HepG2 (cell line): ENCODE data around the gene SHISAL1. TPM values are rescaled to one million over a fixed set of nuclear protein-coding genes. Genes with fewer than 3 reads are reported as not detected.

Source experiments
- ATAC-seq: fragments of 200-7000 bp; cut with Tn5 transposase; 3 replicates; pipeline ENCODE4 v1.9.1; 2020; ENCODE audit warnings: mild to moderate bottlenecking, moderate library complexity
- BruUV-seq: library from RNA; stranded (reverse); fragments of 400-500 nt; replicated peaks from 2 replicates; lab custom pipeline; 2021; lab: Mats Ljungman, UMichigan
- CTCF ChIA-PET: fragments of 300-600 bp; formaldehyde crosslinking; extraction: SDS; loops from one replicate; lab custom pipeline; 2021; ENCODE audit warnings: low total read pairs, inconsistent platforms, low intra/inter-chr PET ratio; lab: Yijun Ruan, JAX
- POLR2A ChIA-PET: fragments of 350-600 bp; sonication (Branson Sonifier 250); formaldehyde crosslinking; loops from one replicate; lab custom pipeline; 2020; ENCODE audit warnings: antibody characterized with exemption, inconsistent platforms; lab: Yijun Ruan, JAX
- DNase-seq: peaks from one replicate; pipeline ENCODE4 v3.0.0-alpha.2; 2015; ENCODE audit warnings: low spot score
- FAIRE-seq: peaks from 3 replicates; lab custom pipeline; 2011; peaks lifted over from hg19 to GRCh38; lab: Jason Lieb, UNC
- H2AFZ ChIP-seq: one replicate; pipeline ENCODE4 v1.6.1; 2011; ENCODE audit warnings: low read length, inconsistent platforms
- H3K27ac ChIP-seq: fragments of 300-600 bp; 3 replicates; pipeline ENCODE4 v1.8.0; 2011; ENCODE audit warnings: mixed run types, mild to moderate bottlenecking, mixed read lengths, low read length, inconsistent platforms; ENCODE audit not compliant: insufficient read depth; ENCODE audit errors: extremely low read length
- H3K27me3 ChIP-seq, 2 experiments: fragments of 200-600 bp in 1 of 2; 2 replicates in 1 of 2; 3 replicates in 1 of 2; pipeline versions ENCODE4 v1.6.0 to v1.8.0; 2011; ENCODE audit warnings: low read length in 2 of 2, mild to moderate bottlenecking in 2 of 2, moderate library complexity in 2 of 2, inconsistent platforms in 1 of 2; ENCODE audit not compliant: insufficient read depth in 2 of 2, control insufficient read depth in 1 of 2
- H3K36me3 ChIP-seq, 2 experiments: fragments of 200-600 bp in 1 of 2; replicated peaks in 1 of 2; 2 replicates in 1 of 2; 3 replicates in 1 of 2; pipeline versions ENCODE4 v1.5.1 to v1.8.0; 2011; ENCODE audit warnings: low read length in 2 of 2, inconsistent platforms in 1 of 2; ENCODE audit not compliant: insufficient read depth in 2 of 2, control insufficient read depth in 1 of 2
- H3K4me1 ChIP-seq: 2 replicates; pipeline ENCODE4 v1.5.1; 2012; ENCODE audit warnings: low read length, inconsistent platforms; ENCODE audit not compliant: insufficient read depth
- H3K4me2 ChIP-seq: 2 replicates; pipeline ENCODE4 v1.6.0; 2011; ENCODE audit warnings: low read depth, low read length, inconsistent platforms
- H3K4me3 ChIP-seq, 3 experiments: fragments of 200-600 bp in 1 of 3; sonication (generic), shearing (Covaris generic) in 1 of 3; replicated peaks in 1 of 3; 2 replicates each; pipeline ENCODE4 v1.5.1; 2011 to 2016; ENCODE audit warnings: low read length in 3 of 3, inconsistent platforms in 2 of 3, low read depth in 2 of 3, mild to moderate bottlenecking in 2 of 3, control low read depth in 1 of 3, mixed read lengths in 1 of 3; ENCODE audit not compliant: insufficient read depth in 1 of 3
- H3K79me2 ChIP-seq: one replicate; pipeline ENCODE4 v1.6.1; 2011; ENCODE audit warnings: low read length, inconsistent platforms; ENCODE audit not compliant: insufficient read depth
- H3K9ac ChIP-seq: 2 replicates; pipeline ENCODE4 v1.6.0; 2011; ENCODE audit warnings: mild to moderate bottlenecking, low read depth, low read length, inconsistent platforms; ENCODE audit not compliant: insufficient read depth
- H3K9me3 ChIP-seq: 2 replicates; pipeline ENCODE4 v1.5.1; 2012; ENCODE audit warnings: mild to moderate bottlenecking, low read length
- H4K20me1 ChIP-seq: 2 replicates; pipeline ENCODE4 v1.6.0; 2011; ENCODE audit warnings: inconsistent platforms, mild to moderate bottlenecking, low read length, moderate library complexity; ENCODE audit not compliant: insufficient read depth
- ASH2L ChIP-seq: fragments of 300-600, 200-600 bp; sonication (generic); IDR thresholded peaks from 2 replicates; pipeline ENCODE4 v1.7.0; 2017; ENCODE audit warnings: low read depth, mild to moderate bottlenecking, moderate library complexity, mixed read lengths, low read length; ENCODE audit not compliant: insufficient read length
- ATF7-NPFF ChIP-seq: sonication (generic); formaldehyde crosslinking; IDR thresholded peaks from 2 replicates; pipeline ENCODE4 v1.8.1; 2023; ENCODE audit warnings: mild to moderate bottlenecking, low read depth, missing genetic modification reagents, moderate library complexity
- ATM ChIP-seq: fragments of 450-650 bp; IDR thresholded peaks from 2 replicates; pipeline ENCODE4 v1.7.1; 2017; ENCODE audit warnings: mild to moderate bottlenecking, borderline replicate concordance
- DBP ChIP-seq: sonication (generic); formaldehyde crosslinking; IDR thresholded peaks from 2 replicates; pipeline ENCODE4 v1.4.0; 2020; ENCODE audit warnings: missing genetic modification reagents; ENCODE audit errors: not compliant biosample characterization
- FOSL2 ChIP-seq: sonication (generic); formaldehyde crosslinking; IDR thresholded peaks from 2 replicates; pipeline ENCODE4 v1.4.0; 2020; ENCODE audit warnings: missing genetic modification reagents
- FOXK1 ChIP-seq: sonication (generic); formaldehyde crosslinking; IDR thresholded peaks from 2 replicates; pipeline ENCODE4 v1.4.0; 2020; ENCODE audit warnings: low read depth, missing genetic modification reagents, borderline replicate concordance
- HIVEP1 ChIP-seq: sonication (generic); formaldehyde crosslinking; IDR thresholded peaks from 2 replicates; pipeline ENCODE4 v1.4.0; 2020; ENCODE audit warnings: mild to moderate bottlenecking, missing genetic modification reagents
- SOX13 ChIP-seq, 3 experiments: fragments of 450-650 bp in 1 of 3; sonication (generic) in 1 of 3; formaldehyde crosslinking in 1 of 3; IDR thresholded peaks in 2 of 3; conservative IDR thresholded peaks in 1 of 3; 2 replicates each; pipeline versions ENCODE4 v1.5.0 to v1.6.1; 2016 to 2020; ENCODE audit warnings: antibody characterized with exemption in 1 of 3, mild to moderate bottlenecking in 1 of 3, missing compliant biosample characterization in 1 of 3, missing genetic modification reagents in 1 of 3, moderate library complexity in 1 of 3
- TAF15 ChIP-seq: fragments of 200-400 bp; formaldehyde crosslinking; IDR thresholded peaks from one replicate; pipeline ENCODE4 v1.6.1; 2018; ENCODE audit warnings: mild to moderate bottlenecking, low read depth, low read length; ENCODE audit not compliant: poor library complexity, severe bottlenecking
- ZBTB25 ChIP-seq: IDR thresholded peaks from 2 replicates; pipeline ENCODE4 v1.6.1; 2018; ENCODE audit warnings: missing genetic modification reagents
- ZNF317 ChIP-seq: sonication (generic); formaldehyde crosslinking; IDR thresholded peaks from 2 replicates; pipeline ENCODE4 v1.5.0; 2020; ENCODE audit warnings: mild to moderate bottlenecking, missing genetic modification reagents
- ZNF496 ChIP-seq: sonication (generic); formaldehyde crosslinking; IDR thresholded peaks from 2 replicates; pipeline ENCODE4 v1.8.1; 2023; ENCODE audit warnings: mild to moderate bottlenecking, moderate library complexity, missing genetic modification reagents; ENCODE audit not compliant: insufficient replicate concordance
- ZNF670 ChIP-seq: sonication (generic); formaldehyde crosslinking; IDR thresholded peaks from 2 replicates; pipeline ENCODE4 v1.8.0; 2022; ENCODE audit warnings: mild to moderate bottlenecking, missing genetic modification reagents, borderline replicate concordance
- ZNF792 ChIP-seq: IDR thresholded peaks from 2 replicates; pipeline ENCODE4 v1.6.1; 2016
- ZNF83 ChIP-seq: sonication (generic); formaldehyde crosslinking; IDR thresholded peaks from 2 replicates; pipeline ENCODE4 v1.4.0; 2020; ENCODE audit warnings: missing genetic modification reagents, mild to moderate bottlenecking, borderline replicate concordance
- WGBS: methylation state at CpG from one replicate; pipeline ENCODE4 v1.1.6; 2017; ENCODE audit warnings: low lambda C conversion rate; 5-methylcytosine and 5-hydroxymethylcytosine counted together
- in situ Hi-C: cut with HindIII; loops from 2 replicates; pipeline ENCODE4 v1.10.0; 2017; ENCODE audit warnings: low pct_unique_long_range_greater_than_20kb; ENCODE audit not compliant: extremely low pct_ligation_motif_present
- intact Hi-C: fragments of 100-400 bp; cut with micrococcal nuclease; formaldehyde crosslinking; loops from one replicate; pipeline ENCODE4 v1.10.0; 2022; ENCODE audit not compliant: unreplicated experiment
- polyA plus RNA-seq, 8 experiments: library from polyadenylated mRNA; depleted of rRNA in 3 of 8; stranded (reverse) in 7 of 8; unstranded in 1 of 8; fragments of >200 nt; fragmentation: Illumina TruSeq in 4 of 8; extraction: Trizol in 4 of 8; gene quantifications; 2 replicates each; pipeline versions ENCODE4 v1.2.1 to v1.2.3, GENCODE V29; 2011 to 2016; ENCODE audit warnings: low read depth in 4 of 8, missing spikeins in 1 of 8, mixed read lengths in 1 of 8; ENCODE audit not compliant: insufficient read depth in 1 of 8
- total RNA-seq, 5 experiments: library from RNA; depleted of rRNA; stranded (reverse); fragments of >200 nt; fragmentation: Illumina TruSeq; extraction: Trizol; gene quantifications; 2 replicates each; pipeline ENCODE4 v1.2.3, GENCODE V29; 2016; ENCODE audit warnings: low read depth in 1 of 5
- TF ChIP-seq, protein P1 (sequence below): IDR thresholded peaks from 2 replicates; pipeline ENCODE4 v1.6.1; 2012; ENCODE audit warnings: low read depth, low read length, improper control_type of control experiment

SHISAL1 gene
- total and polyA plus RNA-seq, 2 of the 13 experiments (the other 11 are each of a cell fraction or from before 2014, with no cell fraction given), result not detected

DNA sequence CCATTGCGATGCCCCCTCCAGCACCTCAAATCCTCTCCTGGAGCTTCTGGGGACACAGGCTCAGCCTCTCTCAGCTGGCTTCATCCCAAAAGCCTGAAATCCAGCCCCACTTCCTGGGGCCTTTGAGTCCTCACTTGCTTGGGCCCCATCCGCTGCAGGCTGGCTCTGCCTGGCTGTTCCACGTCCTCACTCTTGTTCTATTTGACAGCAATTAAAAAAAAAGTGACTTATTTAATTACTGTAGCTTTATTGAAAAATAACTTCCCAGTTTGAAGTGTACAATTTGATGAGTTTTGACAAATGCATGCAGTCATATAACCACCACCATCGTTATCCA lies 104.8 kb downstream of the SHISAL1 start:
- DNase-seq (no peak), FAIRE-seq (no peak), ATAC-seq (no peak)
- H3K9ac ChIP-seq, result no peak overlapping the region
- no peaks in the 10 kb centered on the region for H3K4me1 ChIP-seq
- no peaks in the 10 kb centered on the region for H3K79me2 ChIP-seq
- no TSS peak for BruUV-seq
- H3K27me3 ChIP-seq, result peaks cover 0 to 11% of the 10 kb centered on the region in 2 experiments; a peak in 2 of 5 replicates
- H2AFZ ChIP-seq, result no peak overlapping the region
- no peak for TF ChIP-seq DBP (CRISPR knock-in tag)
- TF ChIP-seq ASH2L, result no peak
- TF ChIP-seq ZNF670 (CRISPR knock-in tag), result no peak
- no peak for TF ChIP-seq SOX13 (IDR thresholded peaks at IDR 0.05)
- TF ChIP-seq SOX13 (CRISPR knock-in tag; conservative IDR thresholded peaks at IDR 0.05 in 1 of 2, IDR thresholded peaks at IDR 0.05 in 1 of 2), result no peak
- no peak for TF ChIP-seq ZBTB25 (CRISPR knock-in tag)
- no peak for TF ChIP-seq ZNF496
- no peak for TF ChIP-seq TAF15
- no peak for TF ChIP-seq ATF7-NPFF
- no peak for TF ChIP-seq ZNF83
- TF ChIP-seq, protein P1, sequence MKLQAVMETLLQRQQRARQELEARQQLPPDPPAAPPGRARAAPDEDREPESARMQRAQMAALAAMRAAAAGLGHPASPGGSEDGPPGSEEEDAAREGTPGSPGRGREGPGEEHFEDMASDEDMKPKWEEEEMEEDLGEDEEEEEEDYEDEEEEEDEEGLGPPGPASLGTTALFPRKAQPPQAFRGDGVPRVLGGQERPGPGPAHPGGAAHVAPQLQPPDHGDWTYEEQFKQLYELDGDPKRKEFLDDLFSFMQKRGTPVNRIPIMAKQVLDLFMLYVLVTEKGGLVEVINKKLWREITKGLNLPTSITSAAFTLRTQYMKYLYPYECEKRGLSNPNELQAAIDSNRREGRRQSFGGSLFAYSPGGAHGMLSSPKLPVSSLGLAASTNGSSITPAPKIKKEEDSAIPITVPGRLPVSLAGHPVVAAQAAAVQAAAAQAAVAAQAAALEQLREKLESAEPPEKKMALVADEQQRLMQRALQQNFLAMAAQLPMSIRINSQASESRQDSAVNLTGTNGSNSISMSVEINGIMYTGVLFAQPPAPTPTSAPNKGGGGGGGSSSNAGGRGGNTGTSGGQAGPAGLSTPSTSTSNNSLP, result no peak
- TF ChIP-seq FOXK1 (CRISPR knock-in tag), result no peak
- TF ChIP-seq ZNF792 (CRISPR knock-in tag), result no peak
- no peak for TF ChIP-seq HIVEP1 (CRISPR knock-in tag)
- TF ChIP-seq ZNF317, result no peak
- TF ChIP-seq ATM, result no peak
- no peak for TF ChIP-seq FOSL2 (CRISPR knock-in tag)
- no peak overlapping the region for H3K4me2 ChIP-seq
- in situ Hi-C loops, result no loop called here
- intact Hi-C loops, result no loop called here
- CTCF ChIA-PET, result no interaction called here
- 0% methylated on average over 3 of the region's 4 CpGs for WGBS
- H4K20me1 ChIP-seq, result no peaks in the 10 kb centered on the region
- H3K9me3 ChIP-seq, result no peaks in the 10 kb centered on the region
- H3K27ac ChIP-seq, result no peak overlapping the region
- POLR2A ChIA-PET, result no interaction called here
- H3K36me3 ChIP-seq, result no peaks in the 10 kb centered on the region
- no peak overlapping the region for H3K4me3 ChIP-seq
